ENCODE data around the gene ZNF577. TPM values are rescaled to one million over a fixed set of nuclear protein-coding genes. Genes with fewer than 3 reads are reported as not detected.

The ZNF577 gene
- total RNA-seq, 1 donor from 2014 or later = 7.6 TPM

- no peak overlapping the region for H3K9ac ChIP-seq (ENCODE audit: low read length)
- Mint-ChIP-seq H3K27ac (ENCODE audit: unreplicated experiment) (no peak overlapping the region), H3K27me3 (ENCODE audit: low read depth, unreplicated experiment) (no peaks in the 10 kb centered on the region), H3K9me3 (ENCODE audit: unreplicated experiment) (peaks cover 79% of the 10 kb centered on the region), H3K4me1 (ENCODE audit: low read depth, unreplicated experiment) (no peaks in the 10 kb centered on the region), H3K4me3 (ENCODE audit: unreplicated experiment) (no peak overlapping the region), H3K36me3 (ENCODE audit: low read depth, unreplicated experiment) (peaks cover 82% of the 10 kb centered on the region)
- H3K4me2 ChIP-seq (ENCODE audit: low read length) = no peak overlapping the region
- H2AFZ ChIP-seq (ENCODE audit: low read depth, low read length) = no peak overlapping the region
- peaks cover 18% of the 10 kb centered on the region for H3K36me3 ChIP-seq (ENCODE audit: insufficient read depth, low read length)
- no peak overlapping the region for H3K4me3 ChIP-seq (ENCODE audit: insufficient read depth, low read depth, low read length)
- no peaks in the 10 kb centered on the region for H3K27me3 ChIP-seq (ENCODE audit: insufficient read depth, low read length)
- no peaks in the 10 kb centered on the region for H4K20me1 ChIP-seq (ENCODE audit: insufficient read depth, low read length)
- peaks cover 43% of the 10 kb centered on the region for H3K9me3 ChIP-seq (ENCODE audit: insufficient read depth, low read depth, low read length)
- H3K79me2 ChIP-seq (ENCODE audit: insufficient read depth, low read length) = no peaks in the 10 kb centered on the region
- no peaks in the 10 kb centered on the region for H3K4me1 ChIP-seq (ENCODE audit: insufficient read depth, low read length)
- no peak for DNase-seq (ENCODE audit: low read depth)
- no peak for FAIRE-seq
- no peak overlapping the region for H3K27ac ChIP-seq (ENCODE audit: low read depth, low read length)
- TF ChIP-seq EZH2 (IDR thresholded peaks at IDR 0.05; ENCODE audit: insufficient read depth, low read length) (no peak), CTCF (IDR thresholded peaks at IDR 0.05; ENCODE audit: insufficient read depth, low read depth, low read length) (no peak)
Measured at GRCh38 chr19:51873097-51873496, 14.7 kb downstream of the ZNF577 start.

- H3K4me3 ChIP-seq (ENCODE audit: insufficient read depth, low read depth, low read length) = no peak overlapping the region
- TF ChIP-seq EZH2 (IDR thresholded peaks at IDR 0.05; ENCODE audit: insufficient read depth, low read length) = no peak
- no peak for TF ChIP-seq CTCF (IDR thresholded peaks at IDR 0.05; ENCODE audit: insufficient read depth, low read depth, low read length)
- Mint-ChIP-seq H3K36me3 (ENCODE audit: low read depth, unreplicated experiment) (peaks cover 35% of the 10 kb centered on the region), H3K4me3 (ENCODE audit: unreplicated experiment) (no peak overlapping the region), H3K27me3 (ENCODE audit: low read depth, unreplicated experiment) (no peaks in the 10 kb centered on the region), H3K4me1 (ENCODE audit: low read depth, unreplicated experiment) (no peaks in the 10 kb centered on the region), H3K27ac (ENCODE audit: unreplicated experiment) (no peak overlapping the region), H3K9me3 (ENCODE audit: unreplicated experiment) (peaks cover 66% of the 10 kb centered on the region)
- no peak for DNase-seq (ENCODE audit: low read depth)
- H3K27ac ChIP-seq (ENCODE audit: low read depth, low read length) = no peak overlapping the region
- no peaks in the 10 kb centered on the region for H3K79me2 ChIP-seq (ENCODE audit: insufficient read depth, low read length)
- peaks cover 40% of the 10 kb centered on the region for H3K9me3 ChIP-seq (ENCODE audit: insufficient read depth, low read depth, low read length)
- no peak overlapping the region for H3K4me2 ChIP-seq (ENCODE audit: low read length)
- no peaks in the 10 kb centered on the region for H3K36me3 ChIP-seq (ENCODE audit: insufficient read depth, low read length)
- no peaks in the 10 kb centered on the region for H4K20me1 ChIP-seq (ENCODE audit: insufficient read depth, low read length)
- no peaks in the 10 kb centered on the region for H3K27me3 ChIP-seq (ENCODE audit: insufficient read depth, low read length)
- H2AFZ ChIP-seq (ENCODE audit: low read depth, low read length) = no peak overlapping the region
- no peak overlapping the region for H3K9ac ChIP-seq (ENCODE audit: low read length)
- no peak for FAIRE-seq
- no peaks in the 10 kb centered on the region for H3K4me1 ChIP-seq (ENCODE audit: insufficient read depth, low read length)
Measured at GRCh38 chr19:51861870-51862622, 25.7 kb downstream of the ZNF577 start.

DNA sequence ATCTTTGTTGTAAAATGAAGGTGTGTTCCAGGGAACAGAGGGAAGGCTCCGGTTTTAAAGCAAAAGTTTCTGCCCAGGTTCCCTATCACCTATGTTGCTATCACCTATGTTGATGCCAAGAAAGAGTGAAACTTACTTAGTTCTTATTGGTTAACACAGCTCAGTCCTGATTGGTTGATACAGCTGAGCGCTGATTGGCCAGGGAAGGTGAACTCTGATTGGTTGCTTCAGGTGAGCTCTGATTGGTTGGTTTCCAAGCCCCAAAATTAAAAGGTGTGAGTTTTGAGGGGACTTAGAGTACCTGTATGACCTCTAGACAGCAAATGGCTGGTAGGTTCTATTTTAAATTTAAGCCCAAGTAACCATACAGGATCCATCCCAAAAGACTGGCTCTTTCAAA, 50.6 kb downstream of the ZNF577 start:
- H3K4me2 ChIP-seq (ENCODE audit: low read length) = no peak overlapping the region
- H3K9ac ChIP-seq (ENCODE audit: low read length) = no peak overlapping the region
- DNase-seq (ENCODE audit: low read depth) (no peak), FAIRE-seq (no peak)
- no peak overlapping the region for H3K4me3 ChIP-seq (ENCODE audit: insufficient read depth, low read depth, low read length)
- Mint-ChIP-seq H3K4me1 (ENCODE audit: low read depth, unreplicated experiment) (no peaks in the 10 kb centered on the region), H3K4me3 (ENCODE audit: unreplicated experiment) (no peak overlapping the region), H3K9me3 (ENCODE audit: unreplicated experiment) (peaks cover 18% of the 10 kb centered on the region), H3K36me3 (ENCODE audit: low read depth, unreplicated experiment) (no peaks in the 10 kb centered on the region), H3K27ac (ENCODE audit: unreplicated experiment) (no peak overlapping the region), H3K27me3 (ENCODE audit: low read depth, unreplicated experiment) (no peaks in the 10 kb centered on the region)
- H3K27ac ChIP-seq (ENCODE audit: low read depth, low read length) = no peak overlapping the region
- TF ChIP-seq EZH2 (IDR thresholded peaks at IDR 0.05; ENCODE audit: insufficient read depth, low read length) (no peak), CTCF (IDR thresholded peaks at IDR 0.05; ENCODE audit: insufficient read depth, low read depth, low read length) (no peak)
- H3K9me3 ChIP-seq (ENCODE audit: insufficient read depth, low read depth, low read length) = peaks cover 3% of the 10 kb centered on the region
- no peaks in the 10 kb centered on the region for H3K4me1 ChIP-seq (ENCODE audit: insufficient read depth, low read length)
- H2AFZ ChIP-seq (ENCODE audit: low read depth, low read length) = no peak overlapping the region
- no peaks in the 10 kb centered on the region for H4K20me1 ChIP-seq (ENCODE audit: insufficient read depth, low read length)
- no peaks in the 10 kb centered on the region for H3K27me3 ChIP-seq (ENCODE audit: insufficient read depth, low read length)
- no peaks in the 10 kb centered on the region for H3K36me3 ChIP-seq (ENCODE audit: insufficient read depth, low read length)
- no peaks in the 10 kb centered on the region for H3K79me2 ChIP-seq (ENCODE audit: insufficient read depth, low read length)

Measured in astrocyte (in vitro differentiated cells and primary cell).